Astrocyte (in vitro differentiated cells and primary cell): Measurements from ENCODE around the gene SPATA18. TPM values are rescaled to one million over a fixed set of nuclear protein-coding genes. Genes with fewer than 3 reads are reported as not detected.

Source experiments
- DNase-seq: peaks from one replicate; pipeline ENCODE4 v3.0.0-alpha.2; 2010; ENCODE audit warnings: low read depth
- FAIRE-seq: peaks from 2 replicates; lab custom pipeline; 2011; peaks lifted over from hg19 to GRCh38; lab: Jason Lieb, UNC
- H2AFZ ChIP-seq: 2 replicates; pipeline ENCODE4 v1.6.0; 2012; ENCODE audit warnings: low read depth, low read length, inconsistent platforms
- H3K27ac ChIP-seq: 2 replicates; pipeline ENCODE4 v1.5.1; 2011; ENCODE audit warnings: low read depth, low read length, inconsistent platforms
- H3K27me3 ChIP-seq: 2 replicates; pipeline ENCODE4 v1.6.0; 2011; ENCODE audit warnings: low read length, inconsistent platforms; ENCODE audit not compliant: insufficient read depth
- H3K36me3 ChIP-seq: 2 replicates; pipeline ENCODE4 v1.5.1; 2011; ENCODE audit warnings: low read length, inconsistent platforms; ENCODE audit not compliant: insufficient read depth
- H3K4me1 ChIP-seq: 2 replicates; pipeline ENCODE4 v1.5.1; 2011; ENCODE audit warnings: low read length, inconsistent platforms; ENCODE audit not compliant: insufficient read depth
- H3K4me2 ChIP-seq: 2 replicates; pipeline ENCODE4 v1.6.0; 2012; ENCODE audit warnings: low read length, inconsistent platforms
- H3K4me3 ChIP-seq: 2 replicates; pipeline ENCODE4 v1.5.1; 2011; ENCODE audit warnings: low read depth, mild to moderate bottlenecking, low read length, inconsistent platforms; ENCODE audit not compliant: insufficient read depth
- H3K79me2 ChIP-seq: 2 replicates; pipeline ENCODE4 v1.6.0; 2012; ENCODE audit warnings: mild to moderate bottlenecking, low read length, inconsistent platforms; ENCODE audit not compliant: insufficient read depth
- H3K9ac ChIP-seq: 2 replicates; pipeline ENCODE4 v1.6.0; 2012; ENCODE audit warnings: mild to moderate bottlenecking, low read length, inconsistent platforms
- H3K9me3 ChIP-seq: 2 replicates; pipeline ENCODE4 v1.5.1; 2012; ENCODE audit warnings: low read depth, mild to moderate bottlenecking, low read length, inconsistent platforms; ENCODE audit not compliant: insufficient read depth
- H4K20me1 ChIP-seq: 2 replicates; pipeline ENCODE4 v1.6.0; 2012; ENCODE audit warnings: low read length, inconsistent platforms; ENCODE audit not compliant: insufficient read depth
- H3K27ac Mint-ChIP-seq: one replicate; pipeline ENCODE4 v1.8.0; 2021; ENCODE audit warnings: mild to moderate bottlenecking, mixed read lengths; ENCODE audit not compliant: unreplicated experiment
- H3K27me3 Mint-ChIP-seq: one replicate; pipeline ENCODE4 v1.8.0; 2021; ENCODE audit warnings: low read depth, mixed read lengths; ENCODE audit not compliant: unreplicated experiment
- H3K36me3 Mint-ChIP-seq: one replicate; pipeline ENCODE4 v1.8.0; 2021; ENCODE audit warnings: low read depth, mixed read lengths; ENCODE audit not compliant: unreplicated experiment
- H3K4me1 Mint-ChIP-seq: one replicate; pipeline ENCODE4 v1.8.0; 2021; ENCODE audit warnings: low read depth, mixed read lengths; ENCODE audit not compliant: unreplicated experiment
- H3K4me3 Mint-ChIP-seq: one replicate; pipeline ENCODE4 v1.8.0; 2021; ENCODE audit warnings: mild to moderate bottlenecking, moderate library complexity, mixed read lengths; ENCODE audit not compliant: unreplicated experiment
- H3K9me3 Mint-ChIP-seq: one replicate; pipeline ENCODE4 v1.8.0; 2021; ENCODE audit warnings: mild to moderate bottlenecking, mixed read lengths; ENCODE audit not compliant: unreplicated experiment
- CTCF ChIP-seq: IDR thresholded peaks from 2 replicates; pipeline ENCODE4 v1.5.1; 2011; ENCODE audit warnings: low read depth, mild to moderate bottlenecking, inconsistent platforms, low read length, moderate library complexity; ENCODE audit not compliant: insufficient read depth
- EZH2 ChIP-seq: IDR thresholded peaks from 2 replicates; pipeline ENCODE4 v1.6.1; 2012; ENCODE audit warnings: mild to moderate bottlenecking, low read length, inconsistent platforms; ENCODE audit not compliant: insufficient read depth
- total RNA-seq: library from RNA; stranded (reverse); gene quantifications from 2 replicates; pipeline ENCODE4 v1.2.1, GENCODE V29; 2021

The SPATA18 gene
- total RNA-seq, 1 donor from 2014 or later: 20.7 TPM

GRCh38 chr4:52107336-52107735 is 56.2 kb downstream of the SPATA18 start:
- DNase-seq (peak; percentile 70), FAIRE-seq (no peak)
- no peak overlapping the region for H3K9ac ChIP-seq
- H3K4me1 ChIP-seq: peaks cover 21% of the 10 kb centered on the region
- no peak for TF ChIP-seq EZH2
- no peak for TF ChIP-seq CTCF
- H3K4me3 ChIP-seq: no peak overlapping the region
- Mint-ChIP-seq H3K36me3 (no peaks in the 10 kb centered on the region), H3K9me3 (no peaks in the 10 kb centered on the region), H3K27ac (no peak overlapping the region), H3K4me1 (peaks cover 13% of the 10 kb centered on the region), H3K27me3 (no peaks in the 10 kb centered on the region), H3K4me3 (no peak overlapping the region)
- H3K79me2 ChIP-seq: no peaks in the 10 kb centered on the region
- H3K36me3 ChIP-seq: no peaks in the 10 kb centered on the region
- H4K20me1 ChIP-seq: no peaks in the 10 kb centered on the region
- no peaks in the 10 kb centered on the region for H3K9me3 ChIP-seq
- no peak overlapping the region for H3K27ac ChIP-seq
- no peak overlapping the region for H2AFZ ChIP-seq
- no peaks in the 10 kb centered on the region for H3K27me3 ChIP-seq
- peak overlapping the region; percentile 31 for H3K4me2 ChIP-seq

GRCh38 chr4:52107745-52108144 is 56.6 kb downstream of the SPATA18 start:
- H2AFZ ChIP-seq: no peak overlapping the region
- Mint-ChIP-seq H3K9me3 (no peaks in the 10 kb centered on the region), H3K27me3 (no peaks in the 10 kb centered on the region), H3K4me1 (peaks cover 13% of the 10 kb centered on the region), H3K36me3 (no peaks in the 10 kb centered on the region), H3K4me3 (no peak overlapping the region), H3K27ac (peak overlapping the region; percentile 28)
- no peaks in the 10 kb centered on the region for H3K36me3 ChIP-seq
- H4K20me1 ChIP-seq: no peaks in the 10 kb centered on the region
- H3K4me1 ChIP-seq: peaks cover 17% of the 10 kb centered on the region
- H3K4me3 ChIP-seq: no peak overlapping the region
- H3K9me3 ChIP-seq: no peaks in the 10 kb centered on the region
- no peak overlapping the region for H3K27ac ChIP-seq
- no peak for DNase-seq
- peak overlapping the region; percentile 31 for H3K4me2 ChIP-seq
- no peaks in the 10 kb centered on the region for H3K27me3 ChIP-seq
- no peak overlapping the region for H3K9ac ChIP-seq
- no peak for FAIRE-seq
- TF ChIP-seq CTCF (no peak), EZH2 (no peak)
- H3K79me2 ChIP-seq: no peaks in the 10 kb centered on the region

- peaks cover 13% of the 10 kb centered on the region for H3K4me1 Mint-ChIP-seq
- H3K27ac Mint-ChIP-seq: no peak overlapping the region
- no peaks in the 10 kb centered on the region for H4K20me1 ChIP-seq
- no peak overlapping the region for H3K4me3 ChIP-seq
- peaks cover 11% of the 10 kb centered on the region for H3K4me1 ChIP-seq
- no peaks in the 10 kb centered on the region for H3K9me3 ChIP-seq
- H3K27ac ChIP-seq: no peak overlapping the region
- H3K27me3 Mint-ChIP-seq: peaks cover 3% of the 10 kb centered on the region
- H3K27me3 ChIP-seq: no peaks in the 10 kb centered on the region
- no peaks in the 10 kb centered on the region for H3K36me3 ChIP-seq
- H3K4me2 ChIP-seq: no peak overlapping the region
- no peaks in the 10 kb centered on the region for H3K79me2 ChIP-seq
- TF ChIP-seq EZH2 (no peak), CTCF (no peak)
- no peaks in the 10 kb centered on the region for H3K9me3 Mint-ChIP-seq
- H3K36me3 Mint-ChIP-seq: no peaks in the 10 kb centered on the region
- H2AFZ ChIP-seq: no peak overlapping the region
- no peak overlapping the region for H3K9ac ChIP-seq
- FAIRE-seq (no peak), DNase-seq (no peak)
- no peak overlapping the region for H3K4me3 Mint-ChIP-seq
Observed at GRCh38 chr4:52110171-52110570, 59.1 kb downstream of the SPATA18 start.
